Measurements from ENCODE around the gene PKP1.
A peak's percentile ranks its signal among the peaks of the same experiment; 100 is the strongest.
"Not testable (repeated sequence)": the region's sequence is repeated elsewhere in the genome, so short reads cannot be mapped to it uniquely, and the experiment has no call there.

The PKP1 gene

GRCh38 chr1:201282931-201283829 is at the start of gene PKP1:
TSS of gene PKP1 (plus strand) at chr1:201283506. CDS start at chr1:201283703, 197 bp downstream.
- DNase-seq (ENCODE audit: low read depth): no peak

GRCh38 chr1:201239646-201240045 is 43.7 kb upstream of the PKP1 start:
- not testable (repeated sequence) for DNase-seq (ENCODE audit: low read depth)

- DNase-seq (ENCODE audit: low read depth): no peak
Observed at GRCh38 chr1:201240171-201240570, 43.1 kb upstream of the PKP1 start.

- DNase-seq (ENCODE audit: low read depth): no peak
Observed at GRCh38 chr1:201241736-201242135, 41.6 kb upstream of the PKP1 start.

GRCh38 chr1:201245082-201245481 is 38.2 kb upstream of the PKP1 start:
- no peak for DNase-seq (ENCODE audit: low read depth)

- DNase-seq (ENCODE audit: low read depth): no peak
Observed at GRCh38 chr1:201248721-201249559, 34.4 kb upstream of the PKP1 start.

- no peak for DNase-seq (ENCODE audit: low read depth)
Observed at GRCh38 chr1:201250326-201251011, 32.8 kb upstream of the PKP1 start.

GRCh38 chr1:201251411-201251810 is 31.9 kb upstream of the PKP1 start:
- DNase-seq (ENCODE audit: low read depth): no peak

GRCh38 chr1:201251851-201252430 is 31.4 kb upstream of the PKP1 start:
- no peak for DNase-seq (ENCODE audit: low read depth)

GRCh38 chr1:201252944-201253371 is 30.3 kb upstream of the PKP1 start:
- no peak for DNase-seq (ENCODE audit: low read depth)

- DNase-seq (ENCODE audit: low read depth): no peak
Observed at GRCh38 chr1:201253411-201253810, 29.9 kb upstream of the PKP1 start.

GRCh38 chr1:201253906-201254624 is 29.2 kb upstream of the PKP1 start:
- DNase-seq (ENCODE audit: low read depth): no peak

- DNase-seq (ENCODE audit: low read depth): peak; percentile 61
Observed at GRCh38 chr1:201254625-201255478, 28.5 kb upstream of the PKP1 start.

- no peak for DNase-seq (ENCODE audit: low read depth)
Observed at GRCh38 chr1:201255479-201256362, 27.6 kb upstream of the PKP1 start.

GRCh38 chr1:201258132-201258531 is 25.2 kb upstream of the PKP1 start:
- not testable (repeated sequence) for DNase-seq (ENCODE audit: low read depth)

- DNase-seq (ENCODE audit: low read depth): no peak
Observed at GRCh38 chr1:201258763-201259230, 24.5 kb upstream of the PKP1 start.

- DNase-seq (ENCODE audit: low read depth): no peak
Observed at GRCh38 chr1:201259476-201260235, 23.6 kb upstream of the PKP1 start.

GRCh38 chr1:201260236-201260590 is 23.1 kb upstream of the PKP1 start:
- no peak for DNase-seq (ENCODE audit: low read depth)

Data from stimulated activated CD8-positive, alpha-beta memory T cell treated with anti-CD3 and anti-CD28 coated beads, Interleukin-7, amount 100 ng/mL, for 24 hours (primary cell).